NCI-H748 (cell line): Measurements from ENCODE around the gene BHLHE40.
"Not testable (repeated sequence)": the region's sequence is repeated elsewhere in the genome, so short reads cannot be mapped to it uniquely, and the experiment has no call there.

Experiments
- DNase-seq: peaks from one replicate; lab custom pipeline; 2025; ENCODE audit not compliant: unreplicated experiment; lab: John Stamatoyannopoulos, UW

BHLHE40 gene

GRCh38 chr3:4959180-4959579 lies 20.1 kb upstream of the BHLHE40 start:
- DNase-seq = no peak

- DNase-seq = not testable (repeated sequence)
Observed at GRCh38 chr3:4961865-4962264, 17.4 kb upstream of the BHLHE40 start.

DNA sequence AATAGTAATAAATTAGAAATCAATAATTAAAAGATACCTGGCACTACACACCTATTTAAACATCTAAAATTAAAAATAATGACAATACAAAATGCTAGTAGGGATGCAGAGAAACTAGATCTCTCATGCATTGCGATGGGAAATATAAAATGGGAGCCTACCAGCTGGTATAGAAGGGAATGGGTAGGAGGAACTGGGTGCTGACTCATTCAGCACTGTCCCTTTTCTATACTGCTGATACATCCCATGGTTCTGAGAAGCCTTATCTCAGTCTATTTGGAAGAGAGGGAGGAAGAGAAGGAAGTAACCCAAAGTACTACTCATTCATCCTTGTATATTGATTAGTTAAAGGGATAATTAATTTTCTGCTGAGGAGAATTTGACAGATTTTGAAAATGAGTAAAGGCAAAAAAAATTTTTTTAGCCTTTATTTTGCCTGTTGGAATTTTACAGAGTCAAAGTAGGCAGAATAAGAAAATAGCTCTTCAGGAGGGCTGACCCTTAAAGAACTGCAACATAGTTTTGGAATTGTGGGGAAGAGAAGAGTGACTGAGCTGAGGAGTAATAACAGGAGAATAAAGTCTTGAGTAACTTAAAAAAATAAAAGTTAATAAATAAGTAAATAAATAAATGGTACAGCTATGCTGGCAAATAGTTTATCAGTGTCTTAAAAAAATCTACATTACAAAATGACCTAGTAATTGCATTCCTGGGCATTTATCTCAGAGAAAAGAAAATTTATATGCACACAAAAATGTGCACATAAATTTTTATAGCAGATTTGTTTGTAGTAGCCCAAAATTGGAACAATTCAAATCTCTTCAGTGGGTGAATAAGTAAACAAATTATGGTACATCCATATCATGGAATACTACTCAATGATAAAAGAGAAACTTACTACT lies 15.3 kb upstream of the BHLHE40 start:
- DNase-seq = no peak

DNA sequence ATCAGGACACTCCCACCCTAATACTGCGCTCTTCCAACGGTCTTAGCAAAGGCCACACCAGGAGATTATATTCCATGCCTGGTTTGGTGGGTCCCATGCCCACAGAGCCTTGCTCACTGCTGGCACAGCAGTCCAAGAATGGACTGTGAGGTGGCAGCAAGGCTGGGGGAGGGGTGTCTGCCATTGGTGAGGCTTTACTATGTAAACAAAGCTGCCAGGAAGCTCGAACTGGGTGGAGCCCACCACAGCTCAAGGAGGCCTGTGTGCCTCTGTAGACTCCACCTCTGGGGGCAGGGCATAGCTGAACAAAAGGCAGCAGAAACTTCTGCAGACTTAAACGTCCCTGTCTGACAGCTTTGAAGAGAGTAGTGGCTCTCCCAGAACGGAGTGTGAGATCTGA lies 13.2 kb upstream of the BHLHE40 start:
- DNase-seq = peak; percentile 42

- not testable (repeated sequence) for DNase-seq
Observed at GRCh38 chr3:4967683-4968082, 11.6 kb upstream of the BHLHE40 start.

DNA sequence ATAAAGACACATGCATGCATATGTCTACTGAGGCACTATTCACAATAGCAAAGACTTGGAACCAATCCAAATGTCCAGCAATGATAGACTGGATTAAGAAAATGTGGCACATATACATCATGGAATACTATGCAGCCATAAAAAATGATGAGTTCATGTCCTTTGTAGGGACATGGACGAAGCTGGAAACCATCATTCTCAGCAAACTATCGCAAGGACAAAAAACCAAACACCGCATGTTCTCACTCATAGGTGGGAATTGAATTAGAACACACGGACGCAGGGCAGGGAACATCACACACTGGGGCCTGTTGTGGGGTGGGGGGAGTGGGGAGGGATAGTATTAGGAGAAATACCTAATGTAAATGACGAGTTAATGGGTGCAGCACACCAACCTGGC lies 7.8 kb upstream of the BHLHE40 start:
- not testable (repeated sequence) for DNase-seq

- no peak for DNase-seq
Observed at GRCh38 chr3:4971838-4972237, 7.4 kb upstream of the BHLHE40 start.

- no peak for DNase-seq
Observed at GRCh38 chr3:4972652-4973643, 6.3 kb upstream of the BHLHE40 start.

GRCh38 chr3:4974154-4974553 lies 5.1 kb upstream of the BHLHE40 start:
- DNase-seq = no peak

DNA sequence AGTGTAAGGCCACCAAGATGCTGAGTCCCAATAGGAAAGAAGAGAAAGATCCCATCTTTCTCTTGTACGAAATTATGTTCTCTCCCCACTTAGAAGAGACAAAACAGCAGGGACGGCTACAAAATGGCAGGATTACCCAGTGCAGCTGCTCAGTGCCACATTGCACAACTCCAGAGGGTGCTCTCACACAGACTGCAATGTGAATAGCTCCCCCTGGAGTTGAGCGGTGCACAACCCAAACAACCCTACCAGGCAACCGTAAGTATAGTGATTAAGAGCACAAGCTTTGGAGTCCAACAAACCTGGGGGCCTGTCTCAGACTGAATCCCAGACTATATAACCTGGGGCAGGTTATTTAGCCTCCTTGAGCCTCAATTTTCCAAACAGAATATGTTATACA lies 3.1 kb upstream of the BHLHE40 start:
- peak; percentile 56 for DNase-seq

DNA sequence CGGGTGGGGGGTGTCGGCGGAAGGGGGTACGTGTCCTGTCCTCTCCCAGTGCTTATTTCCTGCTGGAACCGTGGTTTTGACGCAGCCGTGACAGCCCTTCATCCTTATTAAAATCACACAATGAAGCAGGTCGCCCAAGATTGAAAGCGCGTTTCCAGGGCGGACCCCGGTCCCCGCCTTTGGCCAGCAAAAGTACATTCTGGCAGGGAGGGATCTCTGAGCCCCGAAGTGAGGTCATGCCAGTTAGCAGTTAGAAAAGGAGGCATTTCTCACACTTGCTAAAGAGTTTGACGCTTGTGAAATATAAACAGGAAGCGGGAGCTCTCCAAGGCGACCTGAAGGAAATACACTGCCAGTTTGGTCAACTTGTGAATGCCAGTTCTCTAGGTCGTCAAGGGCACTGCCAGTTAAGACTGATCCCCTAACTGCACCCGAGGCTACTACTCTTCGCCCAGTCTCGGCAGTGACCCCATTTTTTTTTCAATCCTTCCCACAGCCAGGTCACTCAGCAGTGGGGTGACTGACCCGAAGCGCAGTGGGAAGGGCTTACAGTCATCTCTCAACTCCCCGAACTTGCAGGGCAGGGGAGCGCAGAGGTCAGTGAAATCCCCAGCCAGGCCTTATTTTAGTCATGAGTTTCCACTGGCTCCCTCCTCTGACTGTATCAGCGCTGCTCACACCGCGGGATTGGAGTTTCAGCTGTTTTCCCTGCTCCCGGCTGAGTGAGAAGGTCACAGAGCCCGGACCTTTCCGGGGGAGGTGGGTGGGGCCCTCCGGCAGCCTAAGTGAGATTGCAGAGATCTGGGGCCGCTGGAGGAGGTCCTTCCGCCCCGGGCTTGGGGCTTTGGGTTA lies 2.0 kb upstream of the BHLHE40 start:
- peak; percentile 60 for DNase-seq

DNA sequence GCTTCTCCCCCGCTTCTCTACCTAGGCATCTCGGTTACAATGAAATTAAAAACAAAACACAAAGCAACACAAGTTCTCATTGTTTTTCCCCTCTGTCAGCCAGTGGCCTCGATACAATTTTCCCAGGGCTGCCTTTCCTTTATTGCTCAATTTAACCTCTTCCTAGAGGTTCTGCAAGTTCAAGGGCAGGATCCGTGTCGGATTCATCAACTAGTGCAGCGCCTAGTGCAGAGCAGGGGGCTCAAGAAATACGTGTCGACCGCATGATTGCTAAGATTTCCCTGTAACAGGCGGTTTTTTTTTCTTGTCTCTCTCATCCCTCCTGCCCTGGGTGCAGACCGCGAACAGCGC lies 1.4 kb upstream of the BHLHE40 start:
- no peak for DNase-seq

DNA sequence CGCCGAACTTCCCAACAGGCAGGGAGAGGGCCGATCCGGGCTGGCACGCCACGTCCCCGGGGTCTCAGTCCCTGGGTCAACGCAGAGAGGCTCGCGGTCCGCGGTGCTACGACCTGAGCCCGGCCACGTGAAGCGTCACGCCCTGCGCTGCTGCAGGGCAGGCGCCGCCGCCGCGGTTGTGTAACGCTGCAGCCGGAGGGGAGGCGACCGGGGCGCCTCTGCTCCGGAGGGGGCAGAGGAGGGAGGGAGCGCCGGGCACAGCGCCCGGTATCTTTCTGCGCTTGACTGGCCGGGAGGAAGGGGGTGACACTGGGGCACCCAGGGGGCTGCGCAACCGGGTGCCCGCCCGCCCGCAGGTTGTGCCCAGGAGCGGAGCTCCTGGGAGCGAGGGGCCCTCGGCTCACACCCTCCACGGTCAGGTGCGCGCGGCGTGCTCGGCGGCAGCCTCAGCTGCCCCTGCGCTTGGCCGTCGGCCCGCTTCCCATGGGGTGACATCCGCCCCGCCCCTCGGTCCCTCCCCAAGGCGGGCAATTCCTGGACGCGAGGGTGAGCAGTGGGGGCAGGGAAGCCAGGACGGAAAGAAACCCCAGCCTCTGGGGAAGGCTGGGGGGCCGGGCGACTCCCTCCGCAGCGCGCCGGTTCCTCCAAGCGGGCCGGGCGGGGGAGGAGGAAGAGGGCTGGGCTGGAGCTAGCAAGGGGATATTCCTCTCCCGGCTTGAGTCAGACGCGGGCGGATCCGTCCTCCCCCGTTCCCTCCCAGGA lies 852 bp upstream of the BHLHE40 start:
- DNase-seq = peak; percentile 90

DNA sequence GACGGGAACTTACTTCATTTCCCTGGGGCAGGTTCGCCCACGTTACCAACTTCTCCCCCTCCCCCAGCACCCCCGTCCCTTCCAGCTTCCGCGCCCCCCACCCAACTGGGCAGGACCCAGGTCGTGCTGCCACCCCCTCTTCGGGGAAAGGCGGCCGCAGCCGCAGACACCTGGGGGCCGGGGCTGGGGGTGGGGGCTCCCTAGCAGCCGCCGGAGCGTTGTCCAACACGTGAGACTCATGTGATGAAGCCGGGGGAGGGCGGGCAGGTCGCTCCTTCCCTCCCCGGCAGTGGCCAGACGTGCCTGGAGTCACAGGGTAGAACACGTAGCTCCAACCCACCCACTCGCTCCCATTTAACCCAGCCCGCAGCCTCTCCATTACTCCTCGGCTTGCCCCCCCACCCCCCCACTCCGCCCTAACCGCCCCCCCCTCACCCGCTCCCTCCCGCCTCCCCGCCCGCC lies 240 bp upstream of the BHLHE40 start:
- peak; percentile 90 for DNase-seq

DNA sequence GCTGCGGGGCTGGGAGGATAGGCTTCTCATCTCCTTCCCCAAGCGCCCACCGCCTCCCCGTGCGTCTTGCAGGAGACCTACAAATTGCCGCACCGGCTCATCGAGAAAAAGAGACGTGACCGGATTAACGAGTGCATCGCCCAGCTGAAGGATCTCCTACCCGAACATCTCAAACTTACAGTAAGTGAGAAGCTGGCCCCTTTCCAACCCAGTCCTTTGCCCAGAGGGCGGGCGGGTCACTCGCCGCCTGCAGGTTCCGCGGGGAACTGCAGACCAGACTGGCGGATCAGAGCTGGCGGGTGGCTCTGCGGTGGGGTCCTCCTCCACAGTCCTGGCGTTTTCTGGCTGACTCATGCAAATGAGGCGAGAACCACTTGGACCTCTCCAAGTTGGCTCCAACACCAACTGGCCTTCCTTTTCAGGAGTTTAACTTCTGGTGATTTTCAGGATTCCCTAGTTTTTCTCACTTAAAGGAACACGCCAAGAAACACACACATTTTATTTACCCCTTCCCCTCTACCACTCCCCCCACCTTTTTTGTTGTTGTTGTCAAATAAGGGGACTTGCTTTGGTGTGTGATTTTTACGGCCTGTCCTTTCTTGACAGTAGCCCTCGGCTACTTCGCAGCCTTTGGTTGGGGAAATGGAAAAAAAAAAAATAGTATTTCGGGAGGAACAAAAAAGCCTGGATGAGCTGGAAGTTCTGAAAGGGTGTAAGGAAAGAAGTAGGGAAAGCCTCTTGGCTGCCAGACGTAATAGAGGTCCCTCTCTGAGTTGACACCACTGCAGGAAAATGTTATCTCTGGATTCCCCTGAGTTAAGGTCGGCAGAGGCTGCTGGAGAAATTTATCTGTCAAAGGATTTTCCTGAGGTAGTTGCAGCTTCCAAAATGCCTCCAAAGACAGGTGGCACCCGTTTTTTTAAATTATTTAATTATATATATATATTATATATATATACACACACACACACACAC lies 1.3 kb downstream of the BHLHE40 start:
- DNase-seq = peak; percentile 79

DNA sequence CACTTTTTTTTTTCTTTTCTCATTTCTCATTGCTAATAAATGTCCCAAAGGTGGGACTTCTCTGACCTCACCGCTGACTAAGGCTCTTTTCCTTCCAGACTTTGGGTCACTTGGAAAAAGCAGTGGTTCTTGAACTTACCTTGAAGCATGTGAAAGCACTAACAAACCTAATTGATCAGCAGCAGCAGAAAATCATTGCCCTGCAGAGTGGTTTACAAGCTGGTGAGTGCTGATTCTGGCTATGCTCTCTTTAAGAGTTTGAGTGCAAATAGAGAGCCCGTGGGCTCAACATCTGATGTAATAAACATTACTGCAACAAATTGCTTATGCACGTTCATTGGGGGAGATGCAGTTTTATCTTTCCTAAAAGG lies 2.0 kb downstream of the BHLHE40 start:
- DNase-seq = no peak

GRCh38 chr3:4981665-4982494 lies 2.6 kb downstream of the BHLHE40 start:
- DNase-seq = no peak
